Suprapubic skin (tissue), 4 donors: ENCODE measurements around the gene HOXC6.

Experiments used
- CTCF ChIP-seq, 2 donors: fragments of 200-600 bp in 1 of 2; fragments of 450-650 bp in 1 of 2; sonication (generic) in 1 of 2; IDR thresholded peaks; one replicate each; pipeline ENCODE4 v1.5.1; 2016 to 2019; ENCODE audit warnings: antibody characterized with exemption in 2 of 2, mild to moderate bottlenecking in 1 of 2, moderate library complexity in 1 of 2
- EP300 ChIP-seq: sonication (generic); formaldehyde crosslinking; IDR thresholded peaks from one replicate; pipeline ENCODE4 v1.6.1; 2017; ENCODE audit warnings: antibody characterized with exemption
- POLR2A ChIP-seq, 2 donors: fragments of 450-650 bp; IDR thresholded peaks; one replicate each; pipeline ENCODE4 v1.6.1; 2017; ENCODE audit warnings: antibody characterized with exemption in 2 of 2, mild to moderate bottlenecking in 2 of 2, moderate library complexity in 2 of 2
- POLR2AphosphoS5 ChIP-seq, 3 donors: sonication (generic); formaldehyde crosslinking; IDR thresholded peaks; one replicate each; pipeline ENCODE4 v1.6.1; 2017; ENCODE audit warnings: antibody characterized with exemption in 3 of 3

DNA sequence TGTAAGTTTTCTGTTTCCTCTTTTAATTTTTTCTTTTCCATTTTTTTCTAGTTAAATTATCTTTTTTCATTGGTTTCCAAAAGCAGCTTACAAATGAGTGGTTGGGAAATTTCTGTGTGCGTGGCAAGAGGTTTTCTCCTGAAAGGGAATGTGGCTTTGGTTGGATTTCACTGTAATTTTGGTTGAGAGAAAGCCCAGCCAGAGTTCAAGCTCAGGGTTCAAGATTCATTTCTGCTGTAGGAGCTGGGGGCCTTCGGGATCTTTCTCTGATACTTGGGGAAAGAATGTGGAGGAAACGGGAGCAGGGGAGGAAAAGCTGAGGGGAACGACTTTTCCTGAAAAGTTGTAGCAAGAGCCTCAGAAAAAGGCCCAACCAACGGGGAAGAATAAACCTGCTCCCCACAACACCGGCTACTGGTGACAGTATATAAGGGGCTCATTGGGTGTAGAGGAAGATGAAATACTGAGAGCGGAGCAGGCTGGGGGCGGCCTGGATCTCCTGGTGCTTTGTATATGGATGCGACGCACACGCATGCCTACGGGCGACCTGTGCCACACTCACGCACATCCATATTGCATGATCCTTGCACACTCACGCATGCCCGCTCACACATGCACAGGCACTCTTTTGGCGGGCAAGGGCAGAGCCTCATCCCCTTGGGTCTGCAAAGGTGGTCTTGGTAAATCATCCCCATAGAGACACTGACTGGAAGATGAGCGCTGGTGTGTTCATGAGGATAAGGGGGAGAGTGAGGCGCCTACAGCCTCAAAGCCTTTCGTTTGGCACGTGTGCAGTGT, 41.4 kb upstream of the HOXC6 start:
- TF ChIP-seq CTCF (IDR thresholded peaks at IDR 0.05) (no peak), POLR2A (IDR thresholded peaks at IDR 0.05) (no peak), EP300 (no peak), POLR2AphosphoS5 (IDR thresholded peaks at IDR 0.05) (no peak)
